DOHH2 (cell line): Measurements from ENCODE around the gene WDFY4.

ENCODE experiments used
- H3F3A ChIP-seq: fragments of 200-600 bp; sonication (generic), shearing (Covaris generic); 2 replicates; pipeline ENCODE4 v1.6.0; 2016; ENCODE audit warnings: antibody characterized with exemption, mild to moderate bottlenecking; ENCODE audit not compliant: control insufficient read depth, insufficient read depth
- H3K27ac ChIP-seq: fragments of 200-600 bp; sonication (generic); 2 replicates; pipeline ENCODE4 v1.5.1; 2014; ENCODE audit warnings: low read depth, mild to moderate bottlenecking, low read length, moderate library complexity
- H3K27me3 ChIP-seq: fragments of 200-600 bp; sonication (generic); 2 replicates; pipeline ENCODE4 v1.6.1; 2014; ENCODE audit warnings: mild to moderate bottlenecking, low read length, mixed read lengths; ENCODE audit not compliant: control insufficient read depth
- H3K36me3 ChIP-seq: fragments of 200-600 bp; sonication (generic); 2 replicates; pipeline ENCODE4 v1.6.1; 2014; ENCODE audit warnings: mild to moderate bottlenecking, low read length, moderate library complexity, mixed read lengths; ENCODE audit not compliant: control insufficient read depth
- H3K4me1 ChIP-seq: fragments of 200-600 bp; sonication (generic); 2 replicates; pipeline ENCODE4 v1.6.1; 2014; ENCODE audit warnings: mild to moderate bottlenecking, low read length, mixed read lengths; ENCODE audit not compliant: control insufficient read depth
- H3K4me2 ChIP-seq: fragments of 200-600 bp; sonication (generic); 2 replicates; pipeline ENCODE4 v1.6.0; 2014; ENCODE audit warnings: mild to moderate bottlenecking, low read length, moderate library complexity
- H3K4me3 ChIP-seq: fragments of 200-600 bp; sonication (generic); 2 replicates; pipeline ENCODE4 v1.5.1; 2014; ENCODE audit warnings: mild to moderate bottlenecking, low read length, mixed read lengths
- H3K79me2 ChIP-seq: fragments of 200-600 bp; sonication (generic); 2 replicates; pipeline ENCODE4 v1.6.1; 2014; ENCODE audit warnings: mild to moderate bottlenecking, low read length, mixed read lengths; ENCODE audit not compliant: control insufficient read depth
- H3K9me2 ChIP-seq: fragments of 200-600 bp; sonication (generic); replicated peaks from 2 replicates; pipeline ENCODE4 v1.6.1; 2014; ENCODE audit warnings: mild to moderate bottlenecking, low read length, mixed read lengths; ENCODE audit not compliant: control insufficient read depth
- H3K9me3 ChIP-seq: fragments of 200-600 bp; sonication (generic); 2 replicates; pipeline ENCODE4 v1.6.1; 2014; ENCODE audit warnings: antibody characterized with exemption, low read length, mixed read lengths; ENCODE audit not compliant: control insufficient read depth, insufficient read depth
- H4K20me1 ChIP-seq: fragments of 200-600 bp; sonication (generic); 2 replicates; pipeline ENCODE4 v1.6.0; 2014; ENCODE audit warnings: low read depth, mild to moderate bottlenecking, antibody characterized with exemption, low read length, moderate library complexity; ENCODE audit not compliant: control insufficient read depth, insufficient read depth
- EZH2phosphoT487 ChIP-seq: fragments of 200-600 bp; sonication (generic); IDR thresholded peaks from 2 replicates; pipeline ENCODE4 v1.6.1; 2017; ENCODE audit warnings: borderline replicate concordance, mild to moderate bottlenecking, antibody characterized with exemption, low read length, moderate library complexity, mixed read lengths
- TF ChIP-seq, protein P1 (sequence below): fragments of 200-600 bp; sonication (generic); IDR thresholded peaks from one replicate; pipeline ENCODE4 v1.5.1; 2014; ENCODE audit warnings: antibody characterized with exemption, mild to moderate bottlenecking, low read depth, low read length; ENCODE audit not compliant: poor library complexity, severe bottlenecking

Gene WDFY4

DNA sequence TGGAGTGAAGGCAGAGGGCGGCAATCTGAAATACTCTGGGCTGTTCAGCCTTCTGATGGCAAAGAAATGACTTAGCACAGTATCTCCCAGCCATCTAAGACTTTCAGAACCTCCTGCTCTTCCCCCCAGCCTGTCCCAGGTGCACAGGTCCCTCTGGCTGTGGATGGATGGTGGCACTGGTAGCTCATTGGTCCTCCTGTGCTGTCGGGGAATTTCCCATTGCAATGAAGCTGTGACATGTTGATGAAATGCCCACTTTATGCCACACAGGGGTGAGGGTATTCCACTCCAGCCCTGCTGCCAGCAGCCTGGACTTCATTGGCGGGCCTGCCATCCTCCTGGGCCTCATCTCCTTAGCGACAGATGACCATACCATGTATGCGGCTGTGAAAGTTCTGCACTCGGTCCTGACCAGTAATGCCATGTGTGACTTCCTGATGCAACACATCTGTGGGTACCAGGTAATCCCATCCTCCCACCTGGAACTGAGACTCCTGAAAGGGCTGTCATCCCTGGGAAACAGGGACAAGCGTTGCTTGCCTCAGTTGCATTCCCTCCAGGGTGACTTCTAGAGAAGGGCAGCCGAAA lies 105.9 kb downstream of the WDFY4 start:
- Histone ChIP-seq H3F3A (no peaks in the 10 kb centered on the region), H3K79me2 (no peaks in the 10 kb centered on the region), H4K20me1 (no peaks in the 10 kb centered on the region), H3K4me1 (no peaks in the 10 kb centered on the region), H3K4me3 (no peak overlapping the region), H3K4me2 (no peak overlapping the region), H3K9me3 (no peaks in the 10 kb centered on the region), H3K36me3 (peaks cover 76% of the 10 kb centered on the region), H3K9me2 (no peaks in the 10 kb centered on the region), H3K27me3 (no peaks in the 10 kb centered on the region), H3K27ac (no peak overlapping the region)
- TF ChIP-seq EZH2phosphoT487: no peak
- TF ChIP-seq, protein P1, sequence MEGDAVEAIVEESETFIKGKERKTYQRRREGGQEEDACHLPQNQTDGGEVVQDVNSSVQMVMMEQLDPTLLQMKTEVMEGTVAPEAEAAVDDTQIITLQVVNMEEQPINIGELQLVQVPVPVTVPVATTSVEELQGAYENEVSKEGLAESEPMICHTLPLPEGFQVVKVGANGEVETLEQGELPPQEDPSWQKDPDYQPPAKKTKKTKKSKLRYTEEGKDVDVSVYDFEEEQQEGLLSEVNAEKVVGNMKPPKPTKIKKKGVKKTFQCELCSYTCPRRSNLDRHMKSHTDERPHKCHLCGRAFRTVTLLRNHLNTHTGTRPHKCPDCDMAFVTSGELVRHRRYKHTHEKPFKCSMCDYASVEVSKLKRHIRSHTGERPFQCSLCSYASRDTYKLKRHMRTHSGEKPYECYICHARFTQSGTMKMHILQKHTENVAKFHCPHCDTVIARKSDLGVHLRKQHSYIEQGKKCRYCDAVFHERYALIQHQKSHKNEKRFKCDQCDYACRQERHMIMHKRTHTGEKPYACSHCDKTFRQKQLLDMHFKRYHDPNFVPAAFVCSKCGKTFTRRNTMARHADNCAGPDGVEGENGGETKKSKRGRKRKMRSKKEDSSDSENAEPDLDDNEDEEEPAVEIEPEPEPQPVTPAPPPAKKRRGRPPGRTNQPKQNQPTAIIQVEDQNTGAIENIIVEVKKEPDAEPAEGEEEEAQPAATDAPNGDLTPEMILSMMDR: no peak

GRCh38 chr10:48791267-48791928 lies 106.7 kb downstream of the WDFY4 start:
- Histone ChIP-seq H3K4me1 (no peaks in the 10 kb centered on the region), H4K20me1 (no peaks in the 10 kb centered on the region), H3K4me3 (no peak overlapping the region), H3K36me3 (peaks cover 77% of the 10 kb centered on the region), H3K27ac (no peak overlapping the region), H3K27me3 (no peaks in the 10 kb centered on the region), H3K79me2 (no peaks in the 10 kb centered on the region), H3K9me3 (no peaks in the 10 kb centered on the region), H3K4me2 (no peak overlapping the region), H3K9me2 (no peaks in the 10 kb centered on the region), H3F3A (no peaks in the 10 kb centered on the region)
- TF ChIP-seq, protein P1: no peak
- no peak for TF ChIP-seq EZH2phosphoT487

DNA sequence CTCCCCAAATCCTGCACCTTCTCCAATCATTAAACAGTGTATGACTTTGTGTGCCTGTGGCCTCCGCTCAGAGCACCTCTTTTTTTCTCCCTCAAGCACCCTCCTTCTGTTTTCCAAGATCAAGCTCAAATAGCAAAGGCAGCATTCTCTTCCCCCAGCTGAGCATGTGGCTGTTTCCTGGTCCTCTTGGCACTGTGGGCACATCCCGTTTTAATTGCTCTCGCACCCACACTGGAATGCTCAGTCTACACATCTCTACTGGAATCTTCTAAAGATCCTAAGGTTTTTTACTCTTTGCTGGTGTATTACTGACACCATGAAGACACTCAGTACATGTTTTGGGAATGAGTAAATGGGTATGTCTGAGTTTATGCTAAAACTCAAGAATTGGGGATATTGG lies 107.4 kb downstream of the WDFY4 start:
- H3K27me3 ChIP-seq: no peaks in the 10 kb centered on the region

More for the DNA sequence above, 107.4 kb downstream of the WDFY4 start:
- Histone ChIP-seq H3K9me3 (no peaks in the 10 kb centered on the region), H3K79me2 (no peaks in the 10 kb centered on the region), H3K9me2 (no peaks in the 10 kb centered on the region), H3K36me3 (peaks cover 76% of the 10 kb centered on the region), H3K4me1 (no peaks in the 10 kb centered on the region), H3K27ac (no peak overlapping the region), H3F3A (peaks cover 3% of the 10 kb centered on the region; the same call in 1 of the 2 replicates), H3K4me3 (no peak overlapping the region), H3K4me2 (no peak overlapping the region), H4K20me1 (no peaks in the 10 kb centered on the region)
- TF ChIP-seq, protein P1: no peak
- TF ChIP-seq EZH2phosphoT487: no peak
